Left ventricle myocardium inferior (tissue), 1 donor: ENCODE data around the gene HNRNPAB. TPM values are rescaled to one million over a fixed set of nuclear protein-coding genes. Genes with fewer than 3 reads are reported as not detected.
A peak's percentile ranks its signal among the peaks of the same experiment; 100 is the strongest.
"Not testable (repeated sequence)": the region's sequence is repeated elsewhere in the genome, so short reads cannot be mapped to it uniquely, and the experiment has no call there.

ENCODE experiments used
- DNase-seq: peaks from one replicate; pipeline ENCODE4 v3.0.0-alpha.2; 2020
- H3K27ac ChIP-seq: fragments of 200-600 bp; replicated peaks from 2 replicates; pipeline ENCODE4 v1.8.0; 2021
- H3K27me3 ChIP-seq: fragments of 200-600 bp; 2 replicates; pipeline ENCODE4 v1.8.0; 2021; ENCODE audit warnings: low read depth
- H3K36me3 ChIP-seq: fragments of 200-600 bp; 2 replicates; pipeline ENCODE4 v1.8.0; 2021
- H3K4me1 ChIP-seq: fragments of 200-600 bp; 2 replicates; pipeline ENCODE4 v1.8.0; 2021
- H3K4me3 ChIP-seq: fragments of 200-600 bp; 2 replicates; pipeline ENCODE4 v1.8.0; 2021; ENCODE audit warnings: mild to moderate bottlenecking, moderate library complexity
- H3K9me3 ChIP-seq: fragments of 200-600 bp; replicated peaks from 2 replicates; pipeline ENCODE4 v1.8.0; 2021
- intact Hi-C: fragments of 100-400 bp; cut with micrococcal nuclease; formaldehyde crosslinking; loops from one replicate; pipeline ENCODE4 v1.11.0; 2022
- total RNA-seq: library from RNA; stranded (reverse); fragmentation: NEBNext Ultra II Directional; extraction: Animal tissue kit (Norgen Biotek cat#: 25700); gene quantifications from one replicate; pipeline ENCODE4 v1.2.1, GENCODE V29; 2021
- TF ChIP-seq, protein P1 (sequence below): fragments of 200-600 bp; IDR thresholded peaks from 2 replicates; pipeline ENCODE4 v1.8.0; 2021; ENCODE audit warnings: antibody characterized with exemption, mild to moderate bottlenecking, borderline replicate concordance
- donor health status: DM: no; HTN: yes; CAD: no; lungs with severe emphysema.

HNRNPAB gene
- total RNA-seq, 1 donor from 2014 or later, result 85.2 TPM

DNA sequence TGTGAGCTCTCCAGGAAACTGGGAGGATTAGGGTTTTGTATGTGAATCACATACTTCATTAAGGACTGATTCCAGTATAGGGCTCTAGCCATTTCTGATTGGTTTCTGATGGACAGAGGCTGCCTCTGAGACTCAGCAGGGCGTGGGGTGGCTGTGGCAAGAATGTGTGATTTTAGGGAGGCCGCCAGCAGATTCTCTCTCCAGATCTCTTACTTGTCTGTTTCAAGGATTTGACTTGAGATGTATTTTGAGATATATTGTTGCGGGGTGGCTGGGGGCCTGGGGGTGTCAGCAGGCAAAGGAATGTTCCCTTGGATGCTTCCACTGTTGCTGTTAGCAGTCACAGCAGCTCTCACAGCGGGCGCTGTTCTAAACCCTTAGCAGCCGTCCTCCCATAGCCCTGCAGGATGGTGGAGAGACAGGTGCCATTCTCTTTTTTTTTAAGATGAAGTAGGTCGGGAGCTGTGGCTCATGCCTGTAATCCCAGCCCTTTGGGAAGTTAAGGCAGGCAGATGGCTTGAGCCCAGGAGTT is 8.0 kb upstream of the HNRNPAB start:
- H3K4me1 ChIP-seq, result no peaks in the 10 kb centered on the region
- intact Hi-C loops, result no loop called here
- no peaks in the 10 kb centered on the region for H3K36me3 ChIP-seq
- DNase-seq, result no peak
- H3K9me3 ChIP-seq, result no peaks in the 10 kb centered on the region
- peaks cover 31% of the 10 kb centered on the region for H3K27me3 ChIP-seq
- H3K27ac ChIP-seq, result no peak overlapping the region
- TF ChIP-seq, protein P1, sequence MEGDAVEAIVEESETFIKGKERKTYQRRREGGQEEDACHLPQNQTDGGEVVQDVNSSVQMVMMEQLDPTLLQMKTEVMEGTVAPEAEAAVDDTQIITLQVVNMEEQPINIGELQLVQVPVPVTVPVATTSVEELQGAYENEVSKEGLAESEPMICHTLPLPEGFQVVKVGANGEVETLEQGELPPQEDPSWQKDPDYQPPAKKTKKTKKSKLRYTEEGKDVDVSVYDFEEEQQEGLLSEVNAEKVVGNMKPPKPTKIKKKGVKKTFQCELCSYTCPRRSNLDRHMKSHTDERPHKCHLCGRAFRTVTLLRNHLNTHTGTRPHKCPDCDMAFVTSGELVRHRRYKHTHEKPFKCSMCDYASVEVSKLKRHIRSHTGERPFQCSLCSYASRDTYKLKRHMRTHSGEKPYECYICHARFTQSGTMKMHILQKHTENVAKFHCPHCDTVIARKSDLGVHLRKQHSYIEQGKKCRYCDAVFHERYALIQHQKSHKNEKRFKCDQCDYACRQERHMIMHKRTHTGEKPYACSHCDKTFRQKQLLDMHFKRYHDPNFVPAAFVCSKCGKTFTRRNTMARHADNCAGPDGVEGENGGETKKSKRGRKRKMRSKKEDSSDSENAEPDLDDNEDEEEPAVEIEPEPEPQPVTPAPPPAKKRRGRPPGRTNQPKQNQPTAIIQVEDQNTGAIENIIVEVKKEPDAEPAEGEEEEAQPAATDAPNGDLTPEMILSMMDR, result no peak
- no peak overlapping the region for H3K4me3 ChIP-seq

DNA sequence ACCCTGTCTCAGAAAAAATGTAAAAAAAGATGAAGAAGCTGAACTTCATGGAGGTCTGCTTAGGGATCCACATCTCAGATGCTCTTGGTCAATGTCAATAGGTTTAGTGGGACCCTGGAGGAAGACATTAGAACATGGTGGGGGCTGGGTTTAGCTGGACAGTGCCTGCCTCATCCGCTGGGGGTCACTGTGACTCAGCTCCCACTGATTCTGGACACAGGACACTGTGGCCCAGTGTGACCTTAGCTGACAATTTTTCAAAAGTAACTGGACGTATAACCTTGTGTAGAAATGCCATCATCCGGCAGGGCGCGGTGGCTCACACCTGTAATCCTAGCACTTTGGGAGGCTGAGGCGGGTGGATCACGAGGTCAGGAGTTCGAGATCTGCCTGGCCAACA is 7.3 kb upstream of the HNRNPAB start:
- TF ChIP-seq, protein P1, result peak; percentile 62
- DNase-seq, result no peak
- Histone ChIP-seq H3K27me3 (peaks cover 26% of the 10 kb centered on the region), H3K4me3 (no peak overlapping the region), H3K4me1 (no peaks in the 10 kb centered on the region), H3K9me3 (no peaks in the 10 kb centered on the region), H3K27ac (no peak overlapping the region), H3K36me3 (no peaks in the 10 kb centered on the region)
- intact Hi-C loops, result no loop called here

DNA sequence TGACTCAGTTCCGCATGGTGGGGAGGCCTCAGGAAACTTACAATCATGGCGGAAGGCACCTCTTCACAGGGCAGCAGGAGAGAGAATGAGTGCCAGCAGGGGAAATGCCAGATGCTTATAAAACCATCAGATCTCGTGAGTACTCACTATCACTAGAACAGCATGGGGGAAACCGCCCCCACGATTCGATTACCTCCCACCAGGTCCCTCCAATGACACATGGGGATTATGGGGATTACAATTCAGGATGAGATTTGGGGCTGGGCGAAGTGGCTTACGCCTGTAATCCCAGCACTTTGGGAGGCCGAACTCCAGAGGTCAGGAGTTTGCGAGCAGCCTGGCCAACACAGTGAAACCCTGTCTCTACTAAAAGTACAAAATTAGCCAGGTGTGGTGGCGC is 6.2 kb upstream of the HNRNPAB start:
- H3K27me3 ChIP-seq, result peaks cover 18% of the 10 kb centered on the region
- intact Hi-C loops, H3K4me1 ChIP-seq, H3K9me3 ChIP-seq, H3K4me3 ChIP-seq, H3K27ac ChIP-seq, DNase-seq, H3K36me3 ChIP-seq: not testable (repeated sequence)

DNA sequence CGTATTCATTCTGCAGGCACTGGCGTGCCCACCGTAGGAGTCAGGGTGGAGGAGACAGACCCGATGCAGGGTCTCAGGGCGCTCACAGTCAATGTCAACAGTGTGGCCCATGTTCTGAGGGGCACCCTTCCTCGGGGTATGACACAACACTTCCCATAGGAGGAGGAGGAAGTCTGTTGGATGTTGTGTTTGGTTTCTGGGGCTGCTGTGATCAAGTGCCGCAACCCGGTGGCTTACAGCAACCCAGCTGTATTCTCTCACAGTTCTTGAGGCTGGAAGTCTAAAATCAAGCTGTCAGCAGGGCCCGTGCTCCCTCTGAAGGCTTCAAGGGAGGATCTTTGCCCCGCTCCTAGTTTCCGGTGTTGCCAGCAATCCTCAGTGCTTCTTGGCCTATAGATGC is 5.6 kb upstream of the HNRNPAB start:
- Histone ChIP-seq H3K36me3 (no peaks in the 10 kb centered on the region), H3K27me3 (peaks cover 12% of the 10 kb centered on the region), H3K4me3 (no peak overlapping the region), H3K9me3 (no peaks in the 10 kb centered on the region), H3K27ac (no peak overlapping the region), H3K4me1 (peaks cover 3% of the 10 kb centered on the region)
- intact Hi-C loops, result no loop called here
- TF ChIP-seq, protein P1, result no peak
- DNase-seq, result no peak

DNA sequence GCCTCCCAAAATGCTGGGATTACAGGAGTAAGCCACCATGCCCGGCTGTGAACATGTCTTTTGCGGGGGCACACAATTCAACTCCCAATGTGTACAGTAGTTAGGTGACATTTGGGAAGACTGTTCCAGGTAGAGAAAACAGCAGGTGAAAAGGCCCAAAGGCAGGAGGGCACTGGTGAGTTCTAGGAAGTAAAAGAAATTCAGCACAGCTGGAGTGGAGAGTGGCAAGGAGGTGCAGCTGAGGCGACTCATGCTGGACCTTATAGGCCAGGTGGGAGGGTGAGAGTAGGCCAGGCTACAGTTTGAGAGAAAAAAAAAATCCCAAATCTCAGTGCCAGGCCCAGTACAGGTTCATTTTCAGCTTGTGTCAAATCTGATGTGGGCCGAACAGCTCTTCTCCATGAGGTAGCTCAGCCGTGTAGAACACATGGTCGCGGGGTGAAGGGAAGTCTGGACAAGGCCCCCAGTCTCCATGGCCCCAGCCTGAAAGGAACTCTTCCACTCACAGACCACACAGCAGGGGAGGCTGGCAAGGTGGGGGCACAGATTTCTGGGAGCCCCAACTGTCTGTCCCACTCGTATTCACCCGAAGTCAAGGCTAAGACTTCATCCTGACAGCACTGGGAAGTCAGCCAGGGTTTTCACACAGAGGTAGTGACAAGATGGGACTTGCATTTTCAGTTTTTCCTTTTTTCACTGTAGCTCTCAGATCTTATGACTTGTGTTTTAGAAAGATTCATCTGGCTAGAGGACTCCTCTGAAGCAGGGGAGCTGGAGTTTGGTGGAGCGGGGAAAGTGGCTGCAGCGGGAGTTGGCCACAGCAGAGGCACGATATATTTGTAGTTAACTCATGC is 4.5 kb upstream of the HNRNPAB start:
- no peaks in the 10 kb centered on the region for H3K9me3 ChIP-seq
- no peaks in the 10 kb centered on the region for H3K36me3 ChIP-seq
- no peak overlapping the region for H3K4me3 ChIP-seq
- H3K27me3 ChIP-seq, result peaks cover 1% of the 10 kb centered on the region
- TF ChIP-seq, protein P1, result no peak
- intact Hi-C loops, result no loop called here
- H3K27ac ChIP-seq, result no peak overlapping the region
- peaks cover 10% of the 10 kb centered on the region for H3K4me1 ChIP-seq
- DNase-seq, result no peak
